ENCODE measurements around the gene CERS2. TPM values are rescaled to one million over a fixed set of nuclear protein-coding genes. Genes with fewer than 3 reads are reported as not detected.

Gene CERS2
- total and polyA plus RNA-seq, 2 of the 8 experiments (the other 6 are each of a cell fraction or from before 2014, with no cell fraction given): 216 to 237 TPM

GRCh38 chr1:150979092-150980056 lies 4.7 kb upstream of the CERS2 start (continued):
- TF ChIP-seq FOSL1 (IDR thresholded peaks at IDR 0.05; ENCODE audit: insufficient read depth, low read depth, low read length): no peak
- no peak for TF ChIP-seq ZNF274 (IDR thresholded peaks at IDR 0.05; ENCODE audit: borderline replicate concordance, extremely low read depth, low read length)
- no peak for TF ChIP-seq KDM5A (IDR thresholded peaks at IDR 0.05; ENCODE audit: low read length)
- TF ChIP-seq POLR2AphosphoS5 (IDR thresholded peaks at IDR 0.05; ENCODE audit: low read depth, low read length): no peak
- no peak for TF ChIP-seq RNF2 (IDR thresholded peaks at IDR 0.05; ENCODE audit: borderline replicate concordance, low read depth, low read length, missing control alignments, poor library complexity, severe bottlenecking)
- no peak for TF ChIP-seq POU5F1 (IDR thresholded peaks at IDR 0.05; ENCODE audit: low read depth, low read length)
- no peak for TF ChIP-seq TEAD4 (IDR thresholded peaks at IDR 0.05; ENCODE audit: low read depth, low read length)
- 0 out of 2 replicates have a peak, but pooled peaks have one; percentile 28 for TF ChIP-seq CREB1 (IDR thresholded peaks at IDR 0.05)
- TF ChIP-seq TBP (IDR thresholded peaks at IDR 0.05; ENCODE audit: low read depth, low read length): 0 out of 2 replicates have a peak, but pooled peaks have one; percentile 35

All from H1 (cell line).